Neural cell (in vitro differentiated cells): ENCODE data around the gene HECW1.

ENCODE experiments used
- CTCF ChIP-seq: fragments of 450-650 bp; IDR thresholded peaks from 2 replicates; pipeline ENCODE4 v1.5.1; 2014; ENCODE audit warnings: antibody characterized with exemption, mild to moderate bottlenecking, moderate library complexity; ENCODE audit not compliant: poor library complexity, severe bottlenecking
- EP300 ChIP-seq: fragments of 450-650 bp; conservative IDR thresholded peaks from 2 replicates; pipeline ENCODE4 v1.6.1; 2014; ENCODE audit warnings: antibody characterized with exemption, mild to moderate bottlenecking, moderate library complexity; ENCODE audit not compliant: poor library complexity, severe bottlenecking
- EZH2 ChIP-seq: fragments of 200-600, 300-800 bp; shearing (Covaris generic), sonication (generic); IDR thresholded peaks from 2 replicates; pipeline ENCODE4 v1.6.1; 2014; ENCODE audit warnings: antibody characterized with exemption, low read length, borderline replicate concordance, mild to moderate bottlenecking; ENCODE audit not compliant: insufficient read depth, poor library complexity, severe bottlenecking
- MXI1 ChIP-seq: fragments of 450-650 bp; conservative IDR thresholded peaks from 2 replicates; pipeline ENCODE4 v1.6.1; 2014; ENCODE audit warnings: antibody characterized with exemption, mild to moderate bottlenecking; ENCODE audit not compliant: poor library complexity, severe bottlenecking
- POLR2AphosphoS5 ChIP-seq: IDR thresholded peaks from 2 replicates; pipeline ENCODE4 v1.6.1; 2012
- RAD21 ChIP-seq: fragments of 450-650 bp; conservative IDR thresholded peaks from 2 replicates; pipeline ENCODE4 v1.6.1; 2014; ENCODE audit warnings: antibody characterized with exemption, mild to moderate bottlenecking, moderate library complexity
- REST ChIP-seq: IDR thresholded peaks from 2 replicates; pipeline ENCODE4 v1.6.1; 2012; ENCODE audit warnings: borderline replicate concordance
- TAF1 ChIP-seq: IDR thresholded peaks from 2 replicates; pipeline ENCODE4 v1.6.1; 2012; ENCODE audit warnings: low read depth

GRCh38 chr7:43490016-43490415 is 377.6 kb downstream of the HECW1 start:
- TF ChIP-seq CTCF (no peak), TAF1 (no peak), REST (no peak), RAD21 (no peak), EP300 (no peak), EZH2 (no peak), POLR2AphosphoS5 (no peak), MXI1 (no peak)
